WTC11 (cell line): Measurements from ENCODE around the gene SLC26A5. TPM values are rescaled to one million over a fixed set of nuclear protein-coding genes. Genes with fewer than 3 reads are reported as not detected.

Experiments
- ATAC-seq: fragments of 200-7000 bp; cut with Tn5 transposase; 2 replicates; pipeline ENCODE4 v1.10.0; 2021; ENCODE audit warnings: mild to moderate bottlenecking, moderate library complexity
- CTCF ChIA-PET: fragments of 300-600 bp; sonication (Branson Sonifier 250); formaldehyde crosslinking; loops from one replicate; lab custom pipeline; 2021; ENCODE audit warnings: antibody characterized with exemption; lab: Charles Lee
- POLR2A ChIA-PET: fragments of 350-600 bp; sonication (Branson Sonifier 250); formaldehyde crosslinking; loops from one replicate; lab custom pipeline; 2021; ENCODE audit warnings: antibody characterized with exemption; lab: Charles Lee
- DNase-seq: peaks from one replicate; pipeline ENCODE4 v3.0.0; 2021; ENCODE audit warnings: low spot score
- H3K27ac Mint-ChIP-seq: 2 replicates; pipeline ENCODE4 v1.8.0; 2021; ENCODE audit warnings: mixed read lengths
- H3K27me3 Mint-ChIP-seq: 2 replicates; pipeline ENCODE4 v1.8.0; 2021; ENCODE audit warnings: low read depth, mild to moderate bottlenecking, moderate library complexity, mixed read lengths
- H3K36me3 Mint-ChIP-seq: 2 replicates; pipeline ENCODE4 v1.8.0; 2021; ENCODE audit warnings: mixed read lengths
- H3K4me1 Mint-ChIP-seq: 2 replicates; pipeline ENCODE4 v1.8.0; 2022; ENCODE audit warnings: mixed read lengths
- H3K4me3 Mint-ChIP-seq: 2 replicates; pipeline ENCODE4 v1.8.0; 2021; ENCODE audit warnings: mild to moderate bottlenecking, moderate library complexity, mixed read lengths
- H3K9me3 Mint-ChIP-seq: 2 replicates; pipeline ENCODE4 v1.8.0; 2021; ENCODE audit warnings: mixed read lengths
- AR ChIP-seq: fragments of 250-450 bp; sonication (Bioruptor Pico); IDR thresholded peaks from 2 replicates; pipeline ENCODE4 v1.9.0; 2021; ENCODE audit warnings: mild to moderate bottlenecking
- CBFB ChIP-seq: sonication (generic); formaldehyde crosslinking; IDR thresholded peaks from 2 replicates; pipeline ENCODE4 v1.8.1; 2022; ENCODE audit warnings: mild to moderate bottlenecking, low read depth, missing genetic modification reagents
- FOXJ3 ChIP-seq: sonication (generic); formaldehyde crosslinking; IDR thresholded peaks from 2 replicates; pipeline ENCODE4 v1.9.0; 2021; ENCODE audit warnings: missing genetic modification reagents, mild to moderate bottlenecking, borderline replicate concordance
- FOXP1 ChIP-seq: sonication (generic); formaldehyde crosslinking; IDR thresholded peaks from 2 replicates; pipeline ENCODE4 v1.8.0; 2022; ENCODE audit warnings: missing genetic modification reagents, mild to moderate bottlenecking, moderate library complexity, borderline replicate concordance
- GRHL2 ChIP-seq: fragments of 250-450 bp; sonication (Bioruptor Pico); IDR thresholded peaks from 2 replicates; pipeline ENCODE4 v1.8.0; 2022; ENCODE audit warnings: mild to moderate bottlenecking, moderate library complexity; ENCODE audit not compliant: insufficient replicate concordance, severe bottlenecking
- GTF2I ChIP-seq: fragments of 250-450 bp; sonication (Bioruptor Pico); conservative IDR thresholded peaks from 2 replicates; pipeline ENCODE4 v1.4.0; 2021; ENCODE audit warnings: mild to moderate bottlenecking
- IRF1 ChIP-seq: sonication (generic); formaldehyde crosslinking; IDR thresholded peaks from 2 replicates; pipeline ENCODE4 v1.8.0; 2023; ENCODE audit warnings: missing genetic modification reagents
- KAT7 ChIP-seq: sonication (generic); formaldehyde crosslinking; IDR thresholded peaks from 2 replicates; pipeline ENCODE4 v1.8.1; 2023; ENCODE audit warnings: missing genetic modification reagents, mild to moderate bottlenecking, borderline replicate concordance
- MYBL2 ChIP-seq: sonication (generic); formaldehyde crosslinking; IDR thresholded peaks from 2 replicates; pipeline ENCODE4 v1.8.1; 2023; ENCODE audit warnings: mild to moderate bottlenecking, moderate library complexity, missing genetic modification reagents
- NFATC4 ChIP-seq: fragments of 250-450 bp; sonication (Bioruptor Pico); IDR thresholded peaks from 2 replicates; pipeline ENCODE4 v1.9.0; 2021; ENCODE audit warnings: mild to moderate bottlenecking
- RELA ChIP-seq: sonication (generic); formaldehyde crosslinking; IDR thresholded peaks from 2 replicates; pipeline ENCODE4 v1.8.1; 2022; ENCODE audit warnings: missing genetic modification reagents, mild to moderate bottlenecking, borderline replicate concordance
- SOX15 ChIP-seq: fragments of 250-450 bp; sonication (Bioruptor Pico); IDR thresholded peaks from 2 replicates; pipeline ENCODE4 v1.9.0; 2021; ENCODE audit warnings: mild to moderate bottlenecking
- ZBTB21 ChIP-seq: sonication (generic); formaldehyde crosslinking; IDR thresholded peaks from 2 replicates; pipeline ENCODE4 v1.8.1; 2023; ENCODE audit warnings: mild to moderate bottlenecking, missing genetic modification reagents, borderline replicate concordance
- ZBTB43 ChIP-seq: sonication (generic); formaldehyde crosslinking; IDR thresholded peaks from 2 replicates; pipeline ENCODE4 v1.8.1; 2023; ENCODE audit warnings: mild to moderate bottlenecking, missing genetic modification reagents
- ZMAT4 ChIP-seq: fragments of 250-450 bp; sonication (Bioruptor Pico); IDR thresholded peaks from 2 replicates; pipeline ENCODE4 v1.9.0; 2021; ENCODE audit warnings: mild to moderate bottlenecking
- ZNF138 ChIP-seq: sonication (generic); formaldehyde crosslinking; conservative IDR thresholded peaks from 2 replicates; pipeline ENCODE4 v1.8.1; 2022; ENCODE audit warnings: mild to moderate bottlenecking, moderate library complexity, missing genetic modification reagents
- ZNF425 ChIP-seq: fragments of 250-450 bp; sonication (Bioruptor Pico); conservative IDR thresholded peaks from 2 replicates; pipeline ENCODE4 v1.9.0; 2021; ENCODE audit warnings: mild to moderate bottlenecking
- ZNF512 ChIP-seq: sonication (generic); formaldehyde crosslinking; IDR thresholded peaks from 2 replicates; pipeline ENCODE4 v1.8.1; 2022; ENCODE audit warnings: missing genetic modification reagents, borderline replicate concordance
- total RNA-seq: library from RNA; stranded (reverse); gene quantifications from 3 replicates; pipeline ENCODE4 v1.2.3, GENCODE V29; 2021
- TF ChIP-seq, protein P1 (sequence below): sonication (generic); formaldehyde crosslinking; IDR thresholded peaks from 2 replicates; pipeline ENCODE4 v1.8.0; 2022; ENCODE audit warnings: mild to moderate bottlenecking, missing genetic modification reagents
- TF ChIP-seq, protein P2 (sequence below): sonication (generic); formaldehyde crosslinking; IDR thresholded peaks from 2 replicates; pipeline ENCODE4 v1.8.1; 2023; ENCODE audit warnings: mild to moderate bottlenecking, missing genetic modification reagents, moderate library complexity
- TF ChIP-seq, protein P3 (sequence below): sonication (generic); formaldehyde crosslinking; IDR thresholded peaks from 2 replicates; pipeline ENCODE4 v1.8.1; 2022; ENCODE audit warnings: mild to moderate bottlenecking, moderate library complexity, missing genetic modification reagents

Gene SLC26A5
- total RNA-seq, 1 experiment from 2014 or later: 0.15 TPM

- DNase-seq (no peak), ATAC-seq (no peak)
- Mint-ChIP-seq H3K4me1 (peaks cover 10% of the 10 kb centered on the region), H3K36me3 (no peaks in the 10 kb centered on the region), H3K27me3 (peaks cover 29% of the 10 kb centered on the region), H3K4me3 (no peak overlapping the region), H3K9me3 (no peaks in the 10 kb centered on the region), H3K27ac (no peak overlapping the region)
- POLR2A ChIA-PET: no interaction called here
- no peak for TF ChIP-seq FOXP1 (CRISPR knock-in tag)
- TF ChIP-seq FOXJ3 (CRISPR knock-in tag): no peak
- TF ChIP-seq MYBL2: no peak
- TF ChIP-seq, protein P1, sequence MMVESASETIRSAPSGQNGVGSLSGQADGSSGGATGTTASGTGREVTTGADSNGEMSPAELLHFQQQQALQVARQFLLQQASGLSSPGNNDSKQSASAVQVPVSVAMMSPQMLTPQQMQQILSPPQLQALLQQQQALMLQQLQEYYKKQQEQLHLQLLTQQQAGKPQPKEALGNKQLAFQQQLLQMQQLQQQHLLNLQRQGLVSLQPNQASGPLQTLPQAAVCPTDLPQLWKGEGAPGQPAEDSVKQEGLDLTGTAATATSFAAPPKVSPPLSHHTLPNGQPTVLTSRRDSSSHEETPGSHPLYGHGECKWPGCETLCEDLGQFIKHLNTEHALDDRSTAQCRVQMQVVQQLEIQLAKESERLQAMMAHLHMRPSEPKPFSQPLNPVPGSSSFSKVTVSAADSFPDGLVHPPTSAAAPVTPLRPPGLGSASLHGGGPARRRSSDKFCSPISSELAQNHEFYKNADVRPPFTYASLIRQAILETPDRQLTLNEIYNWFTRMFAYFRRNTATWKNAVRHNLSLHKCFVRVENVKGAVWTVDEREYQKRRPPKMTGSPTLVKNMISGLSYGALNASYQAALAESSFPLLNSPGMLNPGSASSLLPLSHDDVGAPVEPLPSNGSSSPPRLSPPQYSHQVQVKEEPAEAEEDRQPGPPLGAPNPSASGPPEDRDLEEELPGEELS (CRISPR knock-in tag): no peak
- TF ChIP-seq ZMAT4 (CRISPR knock-in tag): no peak
- TF ChIP-seq KAT7 (CRISPR knock-in tag): no peak
- no peak for TF ChIP-seq NFATC4
- no peak for TF ChIP-seq ZNF425 (CRISPR knock-in tag)
- TF ChIP-seq GTF2I (CRISPR knock-in tag): no peak
- TF ChIP-seq ZNF138 (CRISPR knock-in tag): no peak
- no peak for TF ChIP-seq SOX15 (CRISPR knock-in tag)
- no peak for TF ChIP-seq IRF1
- no peak for TF ChIP-seq RELA (CRISPR knock-in tag)
- TF ChIP-seq GRHL2 (CRISPR knock-in tag): no peak
- TF ChIP-seq, protein P2, sequence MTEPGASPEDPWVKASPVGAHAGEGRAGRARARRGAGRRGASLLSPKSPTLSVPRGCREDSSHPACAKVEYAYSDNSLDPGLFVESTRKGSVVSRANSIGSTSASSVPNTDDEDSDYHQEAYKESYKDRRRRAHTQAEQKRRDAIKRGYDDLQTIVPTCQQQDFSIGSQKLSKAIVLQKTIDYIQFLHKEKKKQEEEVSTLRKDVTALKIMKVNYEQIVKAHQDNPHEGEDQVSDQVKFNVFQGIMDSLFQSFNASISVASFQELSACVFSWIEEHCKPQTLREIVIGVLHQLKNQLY: no peak
- TF ChIP-seq ZBTB43: no peak
- CTCF ChIA-PET: no interaction called here
Observed at GRCh38 chr7:103439661-103440060, 6.3 kb downstream of the SLC26A5 start.

DNA sequence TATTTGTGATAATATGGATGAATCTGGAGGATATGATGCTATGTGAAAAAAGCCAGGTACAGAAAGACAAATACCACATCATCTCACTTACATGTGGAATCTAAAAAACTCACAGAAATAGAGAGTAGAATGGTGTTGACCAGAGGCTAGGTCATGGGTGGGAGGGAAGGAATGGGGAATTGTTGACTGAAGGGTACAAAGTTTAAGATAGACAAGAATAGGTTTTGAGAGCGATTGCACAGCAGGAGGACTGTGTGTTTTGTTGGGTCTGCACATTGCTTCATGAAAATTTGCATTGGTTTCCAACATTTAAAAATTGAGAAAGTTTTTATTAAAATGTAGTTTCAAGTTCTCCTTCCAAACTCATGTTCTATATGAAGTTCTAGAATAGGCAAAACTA, 8.4 kb downstream of the SLC26A5 start:
- H3K36me3 Mint-ChIP-seq: 0 out of 2 replicates have a peak, but pooled peaks cover 2% of the 10 kb centered on the region
- DNase-seq: no peak
- peaks cover 5% of the 10 kb centered on the region for H3K9me3 Mint-ChIP-seq
- H3K27ac Mint-ChIP-seq: no peak overlapping the region
- H3K27me3 Mint-ChIP-seq: peaks cover 9% of the 10 kb centered on the region
- H3K4me3 Mint-ChIP-seq: no peak overlapping the region
- no peaks in the 10 kb centered on the region for H3K4me1 Mint-ChIP-seq
- no peak for ATAC-seq
- CTCF ChIA-PET: no interaction called here
- POLR2A ChIA-PET: no interaction called here
- TF ChIP-seq MYBL2 (no peak), CBFB (CRISPR knock-in tag) (no peak), ZBTB43 (no peak), ZBTB21 (CRISPR knock-in tag) (no peak), AR (CRISPR knock-in tag) (no peak), ZNF512 (CRISPR knock-in tag) (no peak), RELA (CRISPR knock-in tag) (no peak), GTF2I (CRISPR knock-in tag) (no peak)
- TF ChIP-seq, protein P3, sequence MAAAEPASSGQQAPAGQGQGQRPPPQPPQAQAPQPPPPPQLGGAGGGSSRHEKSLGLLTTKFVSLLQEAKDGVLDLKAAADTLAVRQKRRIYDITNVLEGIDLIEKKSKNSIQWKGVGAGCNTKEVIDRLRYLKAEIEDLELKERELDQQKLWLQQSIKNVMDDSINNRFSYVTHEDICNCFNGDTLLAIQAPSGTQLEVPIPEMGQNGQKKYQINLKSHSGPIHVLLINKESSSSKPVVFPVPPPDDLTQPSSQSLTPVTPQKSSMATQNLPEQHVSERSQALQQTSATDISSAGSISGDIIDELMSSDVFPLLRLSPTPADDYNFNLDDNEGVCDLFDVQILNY (CRISPR knock-in tag): no peak
